Fibroblast of the aortic adventitia (primary cell): ENCODE measurements around the gene BECN2. TPM values are rescaled to one million over a fixed set of nuclear protein-coding genes. Genes with fewer than 3 reads are reported as not detected.

Source experiments
- DNase-seq: peaks from one replicate; pipeline ENCODE4 v3.0.0-alpha.2; 2010; ENCODE audit warnings: low read depth
- H3K4me3 ChIP-seq: 2 replicates; pipeline ENCODE4 v1.5.1; 2011; ENCODE audit warnings: low read depth, mild to moderate bottlenecking, control low read depth, low read length, moderate library complexity
- total RNA-seq: library from RNA; depleted of rRNA; stranded (reverse); fragments of >200 nt; gene quantifications from 2 replicates; pipeline ENCODE4 v1.2.3, GENCODE V29; 2012; ENCODE audit warnings: low replicate concordance
- TF ChIP-seq, protein P1 (sequence below): IDR thresholded peaks from 2 replicates; pipeline ENCODE4 v1.5.1; 2011; ENCODE audit warnings: mild to moderate bottlenecking, low read length, control low read depth, inconsistent platforms; ENCODE audit not compliant: insufficient read depth

The BECN2 gene
- total RNA-seq, 1 donor = not detected

- TF ChIP-seq, protein P1, sequence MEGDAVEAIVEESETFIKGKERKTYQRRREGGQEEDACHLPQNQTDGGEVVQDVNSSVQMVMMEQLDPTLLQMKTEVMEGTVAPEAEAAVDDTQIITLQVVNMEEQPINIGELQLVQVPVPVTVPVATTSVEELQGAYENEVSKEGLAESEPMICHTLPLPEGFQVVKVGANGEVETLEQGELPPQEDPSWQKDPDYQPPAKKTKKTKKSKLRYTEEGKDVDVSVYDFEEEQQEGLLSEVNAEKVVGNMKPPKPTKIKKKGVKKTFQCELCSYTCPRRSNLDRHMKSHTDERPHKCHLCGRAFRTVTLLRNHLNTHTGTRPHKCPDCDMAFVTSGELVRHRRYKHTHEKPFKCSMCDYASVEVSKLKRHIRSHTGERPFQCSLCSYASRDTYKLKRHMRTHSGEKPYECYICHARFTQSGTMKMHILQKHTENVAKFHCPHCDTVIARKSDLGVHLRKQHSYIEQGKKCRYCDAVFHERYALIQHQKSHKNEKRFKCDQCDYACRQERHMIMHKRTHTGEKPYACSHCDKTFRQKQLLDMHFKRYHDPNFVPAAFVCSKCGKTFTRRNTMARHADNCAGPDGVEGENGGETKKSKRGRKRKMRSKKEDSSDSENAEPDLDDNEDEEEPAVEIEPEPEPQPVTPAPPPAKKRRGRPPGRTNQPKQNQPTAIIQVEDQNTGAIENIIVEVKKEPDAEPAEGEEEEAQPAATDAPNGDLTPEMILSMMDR = no peak
- H3K4me3 ChIP-seq = no peak overlapping the region
- DNase-seq = no peak
Observed at GRCh38 chr1:241994171-241994570, 36.6 kb downstream of the BECN2 start.

GRCh38 chr1:241997401-241997998, 39.9 kb downstream of the BECN2 start:
- DNase-seq = no peak
- TF ChIP-seq, protein P1 = no peak
- H3K4me3 ChIP-seq = no peak overlapping the region

- TF ChIP-seq, protein P1 = peak; percentile 66
- DNase-seq = peak; percentile 91
- peak overlapping the region; percentile 46 for H3K4me3 ChIP-seq
Observed at GRCh38 chr1:241998412-241998921, 40.9 kb downstream of the BECN2 start.

DNA sequence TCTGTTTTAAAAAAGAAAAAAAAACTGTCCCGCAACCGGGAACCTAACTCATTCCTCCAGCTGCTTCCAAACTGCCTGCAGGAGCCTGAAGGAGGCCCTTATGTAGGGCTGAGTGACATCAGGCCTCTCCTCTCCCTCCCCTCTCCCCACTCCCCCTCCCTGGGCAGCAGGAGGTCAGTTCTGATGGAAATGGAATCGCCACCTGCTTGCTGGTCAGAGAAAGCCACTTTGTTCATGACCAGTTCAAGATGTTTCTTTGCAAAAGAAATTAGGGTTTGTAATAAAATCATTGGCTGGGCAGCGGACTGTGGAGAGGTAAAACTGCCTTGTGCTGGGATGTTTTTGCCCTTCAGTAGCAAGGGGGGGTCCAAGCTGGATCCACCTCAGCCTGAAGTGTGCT, 41.5 kb downstream of the BECN2 start, which contains the start of gene MAP1LC3C:
Gene MAP1LC3C, minus strand, starts transcription at position 73 of the 400 bp plus-strand sequence. CDS start 90 bp downstream, outside the sequence.
- TF ChIP-seq, protein P1 = no peak
- DNase-seq = no peak
- H3K4me3 ChIP-seq = peak within 1 kb of the TSS; percentile 46

DNA sequence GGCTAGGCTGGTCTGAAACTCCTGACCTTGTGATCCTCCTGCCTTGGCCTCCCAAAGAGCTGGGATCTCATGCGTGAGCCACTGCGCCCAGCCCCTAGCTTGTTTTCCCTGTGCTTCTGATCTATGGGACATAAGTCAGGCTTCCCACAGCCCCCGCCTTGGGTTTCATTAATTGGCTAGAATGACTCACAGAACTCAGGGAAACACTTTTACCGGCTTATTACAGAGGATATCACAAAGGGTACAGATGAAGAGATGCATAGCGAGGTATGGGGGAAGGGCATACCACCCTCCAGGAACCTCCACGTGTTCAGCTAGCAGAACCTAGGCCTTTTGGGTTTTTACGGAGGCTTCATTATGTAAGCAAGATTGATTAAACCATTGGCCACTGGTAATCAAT, 42.9 kb downstream of the BECN2 start:
- TF ChIP-seq, protein P1 = no peak
- H3K4me3 ChIP-seq = no peak overlapping the region
- no peak for DNase-seq

DNA sequence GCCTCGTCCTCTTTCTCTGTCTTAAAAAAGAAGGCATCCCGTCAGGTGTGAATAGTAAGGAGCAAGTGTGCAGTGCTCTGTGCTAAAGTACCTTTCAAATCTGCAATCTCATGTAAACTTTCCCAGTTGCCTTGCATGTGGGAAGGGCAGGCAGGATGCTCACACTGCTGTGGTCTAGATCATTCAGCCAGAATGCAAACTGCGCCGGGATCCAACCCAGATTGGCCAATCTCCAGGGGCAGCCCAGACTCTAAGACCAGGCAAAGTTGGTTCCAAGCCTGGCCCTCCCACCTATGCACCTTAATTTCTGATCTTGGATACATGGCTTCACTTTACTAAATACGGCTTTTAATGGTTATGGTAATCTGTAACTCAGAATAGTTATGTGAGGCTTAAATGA, 44.5 kb downstream of the BECN2 start:
- DNase-seq = peak; percentile 42
- TF ChIP-seq, protein P1 = no peak
- H3K4me3 ChIP-seq = no peak overlapping the region

DNA sequence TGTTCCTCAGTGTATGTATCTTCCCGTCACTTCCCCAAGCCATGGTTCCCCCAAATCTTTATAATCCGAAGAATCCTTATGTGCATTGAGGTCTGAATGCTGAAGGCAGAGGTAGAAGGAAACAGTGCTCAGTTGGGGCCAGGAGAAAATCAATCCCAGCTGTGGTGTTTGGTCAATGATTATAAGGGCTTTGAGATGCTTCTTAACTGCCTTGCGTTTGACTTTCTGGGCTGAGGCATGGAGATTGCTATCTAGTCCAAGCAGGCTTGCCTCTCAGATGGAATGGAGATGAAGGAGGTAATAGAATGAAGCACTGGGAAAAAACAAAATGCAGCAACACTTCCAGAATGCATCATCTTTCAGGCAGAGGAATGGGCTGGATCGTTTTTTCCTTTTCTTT, 44.9 kb downstream of the BECN2 start:
- H3K4me3 ChIP-seq = no peak overlapping the region
- TF ChIP-seq, protein P1 = no peak
- peak; percentile 37 for DNase-seq
